Astrocyte (in vitro differentiated cells and primary cell): Measurements from ENCODE around the gene CYLD. TPM values are rescaled to one million over a fixed set of nuclear protein-coding genes. Genes with fewer than 3 reads are reported as not detected.

Experiments
- DNase-seq: peaks from one replicate; pipeline ENCODE4 v3.0.0-alpha.2; 2010; ENCODE audit warnings: low read depth
- FAIRE-seq: peaks from 2 replicates; lab custom pipeline; 2011; peaks lifted over from hg19 to GRCh38; lab: Jason Lieb, UNC
- H2AFZ ChIP-seq: 2 replicates; pipeline ENCODE4 v1.6.0; 2012; ENCODE audit warnings: low read depth, low read length, inconsistent platforms
- H3K27ac ChIP-seq: 2 replicates; pipeline ENCODE4 v1.5.1; 2011; ENCODE audit warnings: low read depth, low read length, inconsistent platforms
- H3K27me3 ChIP-seq: 2 replicates; pipeline ENCODE4 v1.6.0; 2011; ENCODE audit warnings: low read length, inconsistent platforms; ENCODE audit not compliant: insufficient read depth
- H3K36me3 ChIP-seq: 2 replicates; pipeline ENCODE4 v1.5.1; 2011; ENCODE audit warnings: low read length, inconsistent platforms; ENCODE audit not compliant: insufficient read depth
- H3K4me1 ChIP-seq: 2 replicates; pipeline ENCODE4 v1.5.1; 2011; ENCODE audit warnings: low read length, inconsistent platforms; ENCODE audit not compliant: insufficient read depth
- H3K4me2 ChIP-seq: 2 replicates; pipeline ENCODE4 v1.6.0; 2012; ENCODE audit warnings: low read length, inconsistent platforms
- H3K4me3 ChIP-seq: 2 replicates; pipeline ENCODE4 v1.5.1; 2011; ENCODE audit warnings: low read depth, mild to moderate bottlenecking, low read length, inconsistent platforms; ENCODE audit not compliant: insufficient read depth
- H3K79me2 ChIP-seq: 2 replicates; pipeline ENCODE4 v1.6.0; 2012; ENCODE audit warnings: mild to moderate bottlenecking, low read length, inconsistent platforms; ENCODE audit not compliant: insufficient read depth
- H3K9ac ChIP-seq: 2 replicates; pipeline ENCODE4 v1.6.0; 2012; ENCODE audit warnings: mild to moderate bottlenecking, low read length, inconsistent platforms
- H3K9me3 ChIP-seq: 2 replicates; pipeline ENCODE4 v1.5.1; 2012; ENCODE audit warnings: low read depth, mild to moderate bottlenecking, low read length, inconsistent platforms; ENCODE audit not compliant: insufficient read depth
- H4K20me1 ChIP-seq: 2 replicates; pipeline ENCODE4 v1.6.0; 2012; ENCODE audit warnings: low read length, inconsistent platforms; ENCODE audit not compliant: insufficient read depth
- H3K27ac Mint-ChIP-seq: one replicate; pipeline ENCODE4 v1.8.0; 2021; ENCODE audit warnings: mild to moderate bottlenecking, mixed read lengths; ENCODE audit not compliant: unreplicated experiment
- H3K27me3 Mint-ChIP-seq: one replicate; pipeline ENCODE4 v1.8.0; 2021; ENCODE audit warnings: low read depth, mixed read lengths; ENCODE audit not compliant: unreplicated experiment
- H3K36me3 Mint-ChIP-seq: one replicate; pipeline ENCODE4 v1.8.0; 2021; ENCODE audit warnings: low read depth, mixed read lengths; ENCODE audit not compliant: unreplicated experiment
- H3K4me1 Mint-ChIP-seq: one replicate; pipeline ENCODE4 v1.8.0; 2021; ENCODE audit warnings: low read depth, mixed read lengths; ENCODE audit not compliant: unreplicated experiment
- H3K4me3 Mint-ChIP-seq: one replicate; pipeline ENCODE4 v1.8.0; 2021; ENCODE audit warnings: mild to moderate bottlenecking, moderate library complexity, mixed read lengths; ENCODE audit not compliant: unreplicated experiment
- H3K9me3 Mint-ChIP-seq: one replicate; pipeline ENCODE4 v1.8.0; 2021; ENCODE audit warnings: mild to moderate bottlenecking, mixed read lengths; ENCODE audit not compliant: unreplicated experiment
- CTCF ChIP-seq: IDR thresholded peaks from 2 replicates; pipeline ENCODE4 v1.5.1; 2011; ENCODE audit warnings: low read depth, mild to moderate bottlenecking, inconsistent platforms, low read length, moderate library complexity; ENCODE audit not compliant: insufficient read depth
- EZH2 ChIP-seq: IDR thresholded peaks from 2 replicates; pipeline ENCODE4 v1.6.1; 2012; ENCODE audit warnings: mild to moderate bottlenecking, low read length, inconsistent platforms; ENCODE audit not compliant: insufficient read depth
- total RNA-seq: library from RNA; stranded (reverse); gene quantifications from 2 replicates; pipeline ENCODE4 v1.2.1, GENCODE V29; 2021

Gene CYLD
- total RNA-seq, 1 donor from 2014 or later: 34.2 TPM

GRCh38 chr16:50735629-50736122 lies 6.2 kb upstream of the CYLD start:
- peaks cover 3% of the 10 kb centered on the region for H3K4me1 Mint-ChIP-seq
- Histone ChIP-seq H3K27ac (no peak overlapping the region), H3K4me3 (no peak overlapping the region), H4K20me1 (no peaks in the 10 kb centered on the region), H3K4me2 (no peak overlapping the region), H3K4me1 (no peaks in the 10 kb centered on the region), H3K79me2 (no peaks in the 10 kb centered on the region), H3K36me3 (no peaks in the 10 kb centered on the region), H3K27me3 (peaks cover 4% of the 10 kb centered on the region), H3K9ac (no peak overlapping the region), H2AFZ (no peak overlapping the region), H3K9me3 (no peaks in the 10 kb centered on the region)
- peaks cover 5% of the 10 kb centered on the region for H3K9me3 Mint-ChIP-seq
- peaks cover 19% of the 10 kb centered on the region for H3K27me3 Mint-ChIP-seq
- no peaks in the 10 kb centered on the region for H3K36me3 Mint-ChIP-seq
- no peak for TF ChIP-seq EZH2
- no peak for TF ChIP-seq CTCF
- FAIRE-seq (no peak), DNase-seq (no peak)
- no peak overlapping the region for H3K4me3 Mint-ChIP-seq
- no peak overlapping the region for H3K27ac Mint-ChIP-seq

GRCh38 chr16:50736448-50736847 lies 5.4 kb upstream of the CYLD start:
- no peak for TF ChIP-seq CTCF
- TF ChIP-seq EZH2: no peak
- H3K27me3 ChIP-seq: peaks cover 4% of the 10 kb centered on the region
- H3K4me2 ChIP-seq: no peak overlapping the region
- peaks cover 5% of the 10 kb centered on the region for H3K9me3 Mint-ChIP-seq
- no peak overlapping the region for H2AFZ ChIP-seq
- H3K27ac Mint-ChIP-seq: no peak overlapping the region
- no peaks in the 10 kb centered on the region for H3K36me3 Mint-ChIP-seq
- H3K9ac ChIP-seq: no peak overlapping the region
- H4K20me1 ChIP-seq: no peaks in the 10 kb centered on the region
- peaks cover 4% of the 10 kb centered on the region for H3K4me1 ChIP-seq
- peaks cover 5% of the 10 kb centered on the region for H3K4me1 Mint-ChIP-seq
- H3K27ac ChIP-seq: no peak overlapping the region
- H3K36me3 ChIP-seq: no peaks in the 10 kb centered on the region
- DNase-seq: no peak
- H3K79me2 ChIP-seq: no peaks in the 10 kb centered on the region
- no peaks in the 10 kb centered on the region for H3K9me3 ChIP-seq
- peaks cover 19% of the 10 kb centered on the region for H3K27me3 Mint-ChIP-seq
- no peak overlapping the region for H3K4me3 ChIP-seq
- H3K4me3 Mint-ChIP-seq: no peak overlapping the region
- FAIRE-seq: no peak

- FAIRE-seq: no peak
- Histone ChIP-seq H3K4me3 (no peak overlapping the region), H2AFZ (no peak overlapping the region), H3K79me2 (no peaks in the 10 kb centered on the region), H3K9ac (no peak overlapping the region), H3K36me3 (no peaks in the 10 kb centered on the region), H4K20me1 (no peaks in the 10 kb centered on the region), H3K27ac (no peak overlapping the region), H3K27me3 (peaks cover 4% of the 10 kb centered on the region), H3K4me2 (no peak overlapping the region), H3K4me1 (peaks cover 4% of the 10 kb centered on the region), H3K9me3 (no peaks in the 10 kb centered on the region)
- H3K9me3 Mint-ChIP-seq: peaks cover 5% of the 10 kb centered on the region
- peaks cover 19% of the 10 kb centered on the region for H3K27me3 Mint-ChIP-seq
- no peaks in the 10 kb centered on the region for H3K36me3 Mint-ChIP-seq
- TF ChIP-seq CTCF (no peak), EZH2 (no peak)
- no peak overlapping the region for H3K4me3 Mint-ChIP-seq
- DNase-seq: no peak
- no peak overlapping the region for H3K27ac Mint-ChIP-seq
- H3K4me1 Mint-ChIP-seq: peaks cover 5% of the 10 kb centered on the region
Observed at GRCh38 chr16:50737420-50737959, 4.4 kb upstream of the CYLD start.
